ENCODE measurements around the gene LIMCH1.
A peak's percentile ranks its signal among the peaks of the same experiment; 100 is the strongest.
"Not testable (repeated sequence)": the region's sequence is repeated elsewhere in the genome, so short reads cannot be mapped to it uniquely, and the experiment has no call there.

The LIMCH1 gene, protein sequence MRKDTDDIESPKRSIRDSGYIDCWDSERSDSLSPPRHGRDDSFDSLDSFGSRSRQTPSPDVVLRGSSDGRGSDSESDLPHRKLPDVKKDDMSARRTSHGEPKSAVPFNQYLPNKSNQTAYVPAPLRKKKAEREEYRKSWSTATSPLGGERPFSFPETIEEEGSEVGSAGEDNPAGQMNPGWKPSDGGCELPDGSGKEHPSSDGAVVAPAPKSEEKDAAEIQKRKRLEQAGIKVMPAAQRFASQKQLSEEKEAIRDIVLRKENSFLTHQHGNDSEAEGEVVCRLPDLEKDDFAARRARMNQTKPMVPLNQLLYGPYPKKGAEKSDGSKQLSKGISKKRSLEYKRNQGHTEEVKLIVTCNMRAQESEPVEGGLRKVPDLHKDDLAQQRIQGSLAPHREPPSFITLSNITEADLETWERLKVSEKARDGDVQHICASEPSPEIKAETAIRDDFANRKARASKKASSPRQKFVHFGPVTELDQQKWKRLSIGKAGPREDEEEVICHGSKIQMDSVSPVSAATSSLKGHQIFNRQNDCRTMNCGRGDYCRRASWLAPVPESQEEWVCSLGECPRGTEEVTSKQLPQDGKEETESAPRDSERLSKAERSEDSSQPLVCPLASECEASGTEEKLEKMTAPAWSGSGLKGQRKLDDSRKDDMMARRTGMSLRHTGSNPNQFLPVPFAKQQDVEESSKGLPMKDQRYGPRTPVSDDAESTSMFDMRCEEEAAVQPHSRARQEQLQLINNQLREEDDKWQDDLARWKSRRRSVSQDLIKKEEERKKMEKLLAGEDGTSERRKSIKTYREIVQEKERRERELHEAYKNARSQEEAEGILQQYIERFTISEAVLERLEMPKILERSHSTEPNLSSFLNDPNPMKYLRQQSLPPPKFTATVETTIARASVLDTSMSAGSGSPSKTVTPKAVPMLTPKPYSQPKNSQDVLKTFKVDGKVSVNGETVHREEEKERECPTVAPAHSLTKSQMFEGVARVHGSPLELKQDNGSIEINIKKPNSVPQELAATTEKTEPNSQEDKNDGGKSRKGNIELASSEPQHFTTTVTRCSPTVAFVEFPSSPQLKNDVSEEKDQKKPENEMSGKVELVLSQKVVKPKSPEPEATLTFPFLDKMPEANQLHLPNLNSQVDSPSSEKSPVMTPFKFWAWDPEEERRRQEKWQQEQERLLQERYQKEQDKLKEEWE (N-terminal part only)

DNA sequence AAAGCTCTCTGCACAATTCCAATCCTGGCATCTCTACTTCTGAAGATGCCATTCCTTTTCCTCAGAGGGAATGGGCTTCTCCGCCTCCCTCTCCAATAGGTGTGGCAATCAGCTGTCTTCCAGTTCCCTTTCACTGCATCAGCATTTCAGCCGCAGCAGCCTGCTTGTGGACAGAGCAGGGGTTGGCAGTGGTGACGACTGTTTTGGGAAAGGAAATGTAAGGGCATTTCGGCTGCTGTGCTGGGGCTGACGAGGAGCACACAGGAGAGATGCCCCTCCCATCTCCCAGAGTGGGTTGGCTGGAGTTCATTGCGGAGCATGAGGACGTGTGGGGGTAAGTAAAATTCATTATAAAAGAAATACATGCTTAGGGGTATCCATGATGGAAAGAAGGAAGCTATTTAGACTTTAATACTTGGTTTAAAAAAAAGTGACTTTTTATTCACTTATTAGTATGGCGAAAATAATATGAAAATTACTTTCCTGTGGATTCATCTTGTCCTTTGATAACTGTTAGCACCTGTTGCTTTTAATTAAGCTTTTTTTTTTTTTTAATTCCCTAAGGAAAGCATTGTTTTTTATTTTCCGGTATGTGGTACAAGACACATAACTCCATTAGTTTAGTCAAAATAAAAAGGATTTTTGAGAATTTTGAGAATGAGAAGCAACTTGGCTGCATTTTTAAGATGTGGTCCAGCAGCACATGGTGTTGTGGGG, at the start of gene LIMCH1:
TSS of gene LIMCH1 (plus strand) at position 141 of the 717 bp plus-strand sequence. CDS start 67,839 bp downstream, outside the sequence.
- DNase-seq (ENCODE audit: low read depth) = peak; percentile 75

DNA sequence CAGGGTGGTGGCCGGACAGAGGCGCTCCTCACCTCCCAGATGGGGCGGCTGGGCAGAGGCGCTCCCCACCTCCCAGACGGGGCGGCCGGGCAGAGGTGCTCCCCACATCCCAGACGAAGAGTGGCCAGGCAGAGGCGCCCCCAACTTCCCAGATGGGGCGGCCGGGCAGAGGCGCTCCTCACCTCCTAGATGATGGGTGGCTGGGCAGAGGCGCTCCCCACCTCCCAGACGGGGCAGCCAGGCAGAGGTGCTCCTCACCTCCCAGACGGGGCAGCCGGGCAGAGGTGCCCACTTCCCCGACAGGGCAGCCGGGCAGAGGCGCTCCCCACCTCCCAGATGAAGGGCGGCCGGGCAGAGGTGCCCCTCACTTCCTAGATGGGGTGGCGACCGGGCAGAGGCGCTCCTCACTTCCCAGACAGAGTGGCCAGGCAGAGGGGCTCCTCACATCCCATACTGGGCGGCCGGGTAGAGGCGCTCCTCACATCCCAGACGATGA, 46.8 kb upstream of the LIMCH1 start:
- DNase-seq (ENCODE audit: low read depth) = not testable (repeated sequence)

DNA sequence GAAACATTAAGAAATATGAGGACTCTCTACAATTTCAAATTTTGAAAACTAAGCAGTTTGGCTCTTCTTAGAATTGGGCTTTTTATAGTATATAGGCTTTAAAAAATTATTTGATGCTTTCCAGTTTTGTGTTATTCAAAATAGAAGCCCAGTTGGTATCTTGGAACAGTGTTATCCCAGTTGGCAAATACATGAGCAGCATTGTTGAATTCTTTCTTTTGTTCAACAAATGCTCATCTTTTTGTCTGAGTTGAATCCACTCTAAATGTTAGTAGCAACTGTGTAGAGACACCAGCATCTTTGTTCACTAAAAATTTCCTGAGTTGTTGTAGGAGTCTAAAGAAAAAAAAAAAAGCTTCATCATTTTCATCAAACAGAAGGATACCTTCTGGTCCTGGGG, 41.0 kb upstream of the LIMCH1 start:
- DNase-seq (ENCODE audit: low read depth) = no peak

DNA sequence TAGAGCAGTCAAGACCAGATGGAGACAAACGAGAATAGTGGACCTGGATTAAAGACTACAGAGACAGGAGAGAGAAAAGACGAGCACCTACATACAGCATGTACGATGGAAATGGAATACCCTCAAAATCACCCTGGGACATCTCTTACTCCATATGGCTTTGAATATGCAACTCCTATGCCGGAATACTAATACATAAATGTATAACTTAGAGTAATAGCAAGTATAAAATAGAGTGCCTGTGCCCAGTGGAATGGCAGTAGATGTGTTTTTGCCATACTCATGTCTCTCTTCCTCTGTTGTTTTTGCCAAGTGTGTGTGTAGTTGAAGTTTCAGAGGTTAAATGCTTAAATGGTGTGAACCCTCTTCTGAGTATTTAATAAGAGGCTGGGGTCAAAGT, 39.8 kb upstream of the LIMCH1 start:
- no peak for DNase-seq (ENCODE audit: low read depth)

DNA sequence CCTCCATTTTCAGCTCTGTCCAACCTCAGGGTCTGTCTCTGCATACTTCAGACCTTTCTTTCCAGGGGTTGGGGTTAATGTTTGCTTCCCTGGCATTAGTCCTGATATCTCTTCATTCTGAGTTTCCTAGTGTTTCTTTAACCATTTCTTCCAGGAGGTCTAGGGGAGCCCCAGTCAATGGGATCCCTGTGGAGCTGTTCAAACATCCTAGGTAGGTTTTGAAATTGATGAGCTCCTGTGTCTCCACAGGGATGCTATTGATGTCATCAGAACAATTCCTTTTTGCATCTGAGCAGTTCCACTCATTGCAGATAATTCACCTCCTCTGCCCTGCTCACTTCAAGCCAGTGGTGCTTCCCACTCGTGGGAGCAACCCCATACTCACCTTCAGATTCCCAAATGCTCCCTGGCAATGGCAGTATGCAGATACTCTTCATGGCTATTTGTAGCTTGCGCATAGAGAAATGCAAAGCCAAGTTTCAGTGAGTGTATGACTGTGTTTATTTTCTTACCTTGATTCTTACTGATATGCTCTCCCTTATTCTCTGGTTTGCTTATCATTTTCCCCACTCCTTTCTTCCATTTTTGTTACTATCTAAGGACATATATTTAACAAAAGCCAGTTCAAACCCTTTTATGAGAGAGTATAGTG, 33.7 kb upstream of the LIMCH1 start:
- no peak for DNase-seq (ENCODE audit: low read depth)

DNA sequence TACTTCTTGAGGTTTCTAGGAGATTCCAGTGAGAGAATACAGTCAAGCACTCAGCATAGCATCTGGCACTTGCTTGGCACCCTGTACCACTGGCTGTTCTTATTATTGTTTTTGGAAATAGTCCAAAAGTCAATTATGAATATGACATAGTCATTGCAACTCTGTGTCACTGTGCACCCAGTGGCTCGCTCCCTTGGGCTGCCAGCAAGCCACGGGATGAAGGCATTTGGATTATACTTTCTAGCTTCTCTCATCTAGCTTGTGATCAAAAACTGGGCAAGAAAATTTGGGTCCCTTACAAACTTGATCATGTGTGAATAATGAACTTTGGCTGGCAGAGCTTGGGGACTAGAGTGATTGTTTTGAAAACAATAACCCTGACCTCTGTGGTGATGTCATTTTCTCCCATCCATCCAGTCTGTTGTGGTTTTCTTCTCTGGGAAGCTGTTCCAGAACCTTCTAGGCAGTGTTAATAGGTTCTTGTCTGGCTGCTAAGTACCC, 32.7 kb upstream of the LIMCH1 start:
- DNase-seq (ENCODE audit: low read depth) = peak; percentile 75

DNA sequence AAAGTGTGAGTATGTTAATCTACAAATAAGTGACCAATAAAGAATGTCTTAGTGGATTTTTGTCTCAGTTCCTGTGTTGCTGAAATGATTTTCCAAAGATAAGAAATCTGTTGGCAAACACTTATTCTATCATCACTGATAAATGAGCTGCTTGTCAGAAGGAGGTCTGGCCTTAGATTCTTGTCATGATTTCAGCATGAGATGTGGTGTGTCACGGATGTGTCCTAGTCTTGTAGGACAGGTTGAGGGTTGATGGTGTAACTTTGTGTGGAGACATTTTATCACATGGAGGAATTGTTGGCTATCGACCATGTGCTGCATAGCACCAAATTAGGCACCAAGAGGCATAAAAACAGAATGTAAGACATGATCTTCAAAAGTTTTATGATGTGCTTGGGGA, 31.8 kb upstream of the LIMCH1 start:
- peak; percentile 95 for DNase-seq (ENCODE audit: low read depth)

DNA sequence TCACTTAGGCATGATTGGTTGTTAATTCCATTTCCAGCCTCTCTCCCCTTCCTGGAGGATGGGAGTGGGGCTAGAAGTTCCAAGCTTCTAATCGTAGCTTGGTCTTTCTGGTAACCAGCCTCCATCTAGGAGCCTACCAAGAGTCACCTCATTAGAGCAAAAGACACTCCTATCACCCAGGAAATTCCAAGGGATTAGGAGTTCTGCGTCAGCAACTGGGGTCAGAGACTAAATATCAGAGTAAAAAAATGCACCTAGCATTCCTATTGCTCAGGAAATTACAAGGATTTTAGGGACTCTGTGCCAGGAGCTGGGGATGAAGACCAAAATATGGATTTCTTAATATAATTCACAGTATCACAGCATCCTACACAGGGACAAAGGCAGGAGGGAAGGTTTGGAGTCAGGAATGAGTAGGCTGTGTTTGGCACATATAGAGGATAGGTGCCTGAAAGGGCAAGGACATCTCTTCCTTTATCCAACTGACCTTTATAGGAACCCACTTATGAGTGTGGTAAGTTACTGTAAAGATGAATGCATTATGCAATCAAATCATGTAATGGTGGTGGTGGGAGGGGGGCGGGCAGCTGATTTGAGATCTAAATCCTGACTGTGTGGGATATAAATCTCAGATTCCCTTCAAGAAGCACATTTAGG, 30.5 kb upstream of the LIMCH1 start:
- DNase-seq (ENCODE audit: low read depth) = peak; percentile 91

DNA sequence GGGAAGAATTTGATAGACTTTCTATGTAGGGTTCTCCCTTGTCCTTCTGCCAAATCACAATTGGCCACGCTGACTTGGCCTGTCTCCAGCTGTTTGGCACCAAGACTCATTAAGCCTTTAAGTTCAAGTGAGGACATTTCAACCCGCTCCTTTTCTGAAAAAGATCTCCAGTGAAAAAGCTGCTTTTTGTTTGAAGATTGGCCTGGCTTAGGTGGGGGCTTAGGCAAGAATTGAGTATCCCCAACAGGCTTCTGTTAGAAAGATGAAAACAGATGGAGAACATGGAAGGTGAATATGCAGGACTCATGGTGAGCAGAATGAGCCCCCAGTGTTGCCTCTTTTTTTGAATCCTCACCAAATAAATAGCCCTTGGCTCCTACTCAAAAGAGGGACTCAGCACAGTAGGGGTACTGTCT, 28.5 kb upstream of the LIMCH1 start:
- peak; percentile 54 for DNase-seq (ENCODE audit: low read depth)

DNA sequence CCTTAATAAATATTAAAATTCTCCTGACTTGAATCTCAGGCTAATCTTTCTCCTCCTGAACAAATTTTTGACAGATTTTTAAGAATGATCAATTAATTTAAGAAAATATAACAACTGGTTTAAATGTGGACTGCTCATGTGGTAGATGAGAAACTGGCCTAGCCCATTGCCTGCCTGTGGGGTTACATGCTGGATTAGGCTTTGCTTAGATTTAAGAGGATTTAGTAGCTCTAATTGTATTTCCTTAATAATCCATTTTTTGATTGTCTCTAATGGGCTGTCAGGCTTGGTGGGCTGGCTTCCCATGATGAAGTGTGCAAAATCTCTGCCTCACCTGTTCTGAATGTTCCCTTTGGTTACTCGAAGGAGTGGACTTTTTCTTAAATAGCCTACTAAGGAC, 27.8 kb upstream of the LIMCH1 start:
- DNase-seq (ENCODE audit: low read depth) = no peak

DNA sequence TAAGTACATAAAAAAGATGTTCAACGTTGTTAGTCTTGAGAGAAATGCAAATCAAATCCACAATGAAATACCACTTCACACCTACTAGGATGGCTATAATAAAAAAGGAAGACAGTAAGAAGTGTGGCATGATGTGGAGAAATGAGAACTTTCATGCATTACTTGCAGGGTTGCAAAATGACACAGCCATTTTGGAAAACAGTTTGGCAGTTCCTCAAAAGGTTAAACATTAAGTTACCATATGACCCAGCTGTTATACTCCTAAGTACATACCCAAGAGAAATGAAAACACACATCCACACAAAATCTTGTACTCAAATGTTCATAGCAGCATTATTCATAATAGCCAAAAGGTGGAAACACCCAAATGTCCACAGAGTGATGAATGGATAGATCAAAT, 25.8 kb upstream of the LIMCH1 start:
- DNase-seq (ENCODE audit: low read depth) = no peak

DNA sequence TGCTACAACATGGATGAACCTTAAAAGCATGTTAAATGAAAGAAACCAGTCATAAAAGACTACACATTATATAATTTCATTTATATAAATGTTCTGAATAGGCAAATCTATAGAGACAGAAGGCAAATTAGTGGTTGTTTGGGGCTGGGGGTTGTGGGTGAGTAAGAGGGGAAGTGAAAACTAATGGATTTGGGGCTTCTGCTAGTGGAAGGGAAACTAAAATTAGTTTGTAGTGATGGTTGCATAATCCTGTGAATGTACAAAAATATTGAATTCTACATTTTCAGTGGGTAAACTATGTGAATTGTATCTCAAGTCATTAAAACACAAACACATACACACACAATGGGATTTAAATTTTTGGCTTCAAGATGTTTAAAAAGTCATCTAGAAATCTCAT, 25.4 kb upstream of the LIMCH1 start:
- no peak for DNase-seq (ENCODE audit: low read depth)

DNA sequence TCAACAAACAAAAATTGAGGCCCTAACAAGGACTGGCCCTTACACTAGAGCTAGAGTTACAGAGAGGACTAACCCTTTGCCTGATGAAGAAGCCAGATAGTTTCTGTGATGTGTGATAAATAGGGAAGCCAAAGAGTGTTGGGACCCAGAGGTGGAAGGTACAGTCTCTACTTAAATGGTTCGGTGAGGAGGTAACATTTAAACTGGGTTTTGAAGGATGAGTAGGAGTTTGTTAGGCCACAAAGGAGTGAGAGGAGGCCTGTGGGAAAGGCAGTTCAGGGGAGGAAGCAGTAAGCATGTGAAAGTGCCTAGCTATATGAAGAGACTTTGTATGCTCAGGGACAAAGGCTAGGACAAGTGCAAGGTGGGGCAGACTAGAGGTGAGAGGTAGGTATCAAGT, 23.8 kb upstream of the LIMCH1 start:
- no peak for DNase-seq (ENCODE audit: low read depth)

DNA sequence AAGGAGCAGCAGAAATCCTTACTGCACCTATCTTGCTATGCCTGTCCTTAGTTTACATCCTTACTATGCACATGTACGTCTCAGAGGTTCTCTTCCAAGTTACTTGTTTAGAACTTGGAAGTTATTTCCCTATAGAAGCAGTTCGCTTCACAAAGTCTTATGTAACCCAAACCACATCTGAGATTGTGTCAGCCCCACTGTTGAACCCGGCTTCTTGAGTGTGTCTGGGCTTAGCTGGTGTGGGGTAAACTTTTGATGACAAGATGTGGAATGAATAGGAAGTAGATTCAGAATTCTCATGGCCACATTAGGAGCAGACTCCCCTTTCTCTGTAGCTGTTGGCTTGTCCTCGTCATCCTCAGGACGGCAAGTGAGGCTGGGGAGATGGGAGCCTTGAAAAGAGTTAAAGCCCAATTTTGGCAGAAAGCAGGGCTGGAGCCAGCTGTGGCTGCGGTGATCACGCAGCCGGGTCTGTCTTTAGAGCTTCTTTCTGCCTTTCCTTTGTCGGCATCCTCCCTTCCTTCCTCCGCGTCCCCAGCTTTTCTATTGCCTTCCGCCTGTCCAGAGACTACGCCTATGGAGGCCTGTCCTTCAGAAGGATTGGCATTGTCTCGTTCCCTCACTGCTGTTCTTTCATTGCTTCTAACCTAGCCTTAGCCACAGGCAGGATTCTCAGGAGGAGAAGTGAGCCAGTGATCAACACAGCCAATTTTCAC, 23.0 kb upstream of the LIMCH1 start:
- DNase-seq (ENCODE audit: low read depth) = no peak

DNA sequence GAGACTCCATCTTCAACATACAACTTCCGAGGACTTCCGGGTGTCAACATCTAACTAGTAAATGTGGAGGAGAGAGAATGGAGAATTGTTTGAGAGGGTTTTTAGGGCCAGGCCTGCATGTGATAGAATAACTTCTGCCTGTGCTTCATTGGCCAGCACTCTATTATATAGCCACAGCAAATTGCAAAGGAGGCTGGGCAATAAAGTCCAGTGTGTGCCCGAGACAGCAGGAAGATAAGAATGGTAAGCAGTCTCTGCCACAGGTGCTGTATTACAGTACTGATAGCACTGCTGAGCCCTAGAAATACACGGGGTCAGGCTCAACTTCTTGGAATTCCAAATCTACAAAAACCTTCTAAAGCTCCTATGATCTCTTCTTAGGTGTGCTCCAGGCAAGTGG, 20.8 kb upstream of the LIMCH1 start:
- DNase-seq (ENCODE audit: low read depth) = no peak

DNA sequence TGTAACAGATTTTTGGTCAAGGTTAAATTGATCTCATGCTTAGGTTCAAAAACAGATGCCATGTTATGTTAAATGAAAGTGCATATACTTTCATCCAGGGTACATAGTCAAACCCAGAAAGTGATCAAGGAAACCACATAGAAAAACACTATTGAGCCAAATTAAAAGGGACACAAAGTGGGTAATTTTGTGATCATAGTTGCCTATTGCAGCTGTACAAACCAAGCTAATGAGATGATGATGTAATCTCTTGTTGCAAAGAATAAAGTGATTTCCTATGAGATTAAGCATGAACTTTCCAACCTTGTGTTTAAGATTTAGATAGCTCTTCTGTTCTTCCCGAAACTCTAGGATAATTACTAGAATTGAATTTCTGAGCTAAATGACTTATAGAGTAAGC, 20.2 kb upstream of the LIMCH1 start:
- DNase-seq (ENCODE audit: low read depth) = peak; percentile 25

DNA sequence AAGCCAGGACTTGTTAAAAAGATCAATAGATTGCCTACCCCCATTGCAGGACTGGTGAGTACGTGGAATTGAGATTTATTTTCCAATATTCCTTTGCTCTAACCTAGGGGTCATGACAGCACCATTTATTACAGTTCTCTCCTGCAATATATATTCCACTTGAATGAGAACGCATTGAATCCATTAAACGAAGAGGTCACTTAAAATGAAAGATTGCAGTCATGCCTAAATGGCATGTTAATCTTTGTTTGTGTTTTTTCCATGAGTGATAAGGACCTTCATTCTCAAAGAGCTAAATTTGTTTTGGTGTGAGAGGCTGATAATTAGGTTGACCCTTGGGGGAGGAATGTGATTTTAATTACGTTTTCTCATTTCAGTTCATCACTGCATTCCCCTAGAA, 13.5 kb upstream of the LIMCH1 start:
- no peak for DNase-seq (ENCODE audit: low read depth)

DNA sequence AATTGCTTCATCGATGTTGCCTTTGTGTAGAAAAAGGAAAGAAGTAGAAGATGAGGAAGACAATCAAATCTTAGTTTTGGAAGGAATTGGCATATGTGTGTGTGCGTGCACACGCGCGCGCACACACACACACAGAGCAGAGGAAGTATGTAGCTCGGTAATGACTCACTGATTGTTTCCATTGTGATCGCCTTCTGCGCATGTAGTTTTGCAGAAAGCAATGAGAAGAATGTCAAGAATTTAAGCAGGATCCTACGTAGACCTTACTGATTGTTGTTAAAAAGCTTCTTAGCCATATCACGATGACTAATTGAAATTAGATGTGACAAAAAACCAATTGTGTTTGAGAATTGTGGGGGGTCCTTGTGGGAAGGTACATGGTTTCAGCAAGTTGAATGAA, 12.8 kb upstream of the LIMCH1 start:
- peak; percentile 86 for DNase-seq (ENCODE audit: low read depth)

DNA sequence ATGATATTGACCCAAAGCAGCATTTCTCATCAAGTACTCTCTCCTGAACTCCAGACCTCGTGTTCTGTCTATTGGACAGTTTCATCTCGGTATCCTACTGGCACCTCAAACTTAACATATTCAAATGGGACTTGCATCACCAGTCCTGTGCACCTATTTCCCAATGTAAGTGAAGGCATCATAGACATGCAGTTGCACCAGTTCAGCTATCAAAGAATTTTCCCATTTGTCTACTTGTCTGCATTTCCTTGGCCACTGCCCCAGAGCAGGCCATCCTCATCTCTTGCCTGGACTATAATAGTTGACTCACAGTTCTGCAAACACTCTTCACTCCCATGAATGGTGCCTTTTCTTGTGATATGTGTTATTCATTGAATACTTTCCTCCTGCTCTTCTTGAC, 11.3 kb upstream of the LIMCH1 start:
- peak; percentile 41 for DNase-seq (ENCODE audit: low read depth)
